ENCODE results near the gene TESK2.

GRCh38 chr1:45334308-45335245 is 156.4 kb downstream of the TESK2 start:
- TF ChIP-seq CTCF (IDR thresholded peaks at IDR 0.05) = no peak
- TF ChIP-seq POLR2A (IDR thresholded peaks at IDR 0.05) = no peak

Data from sigmoid colon (tissue), 3 donors.